HL-60/S4 (cell line): ENCODE data around the gene CEP63.
"Not testable (repeated sequence)": the region's sequence is repeated elsewhere in the genome, so short reads cannot be mapped to it uniquely, and the experiment has no call there.

Experiments
- in situ Hi-C: fragments of 300-500 bp; cut with MboI; formaldehyde crosslinking; loops from 2 replicates; pipeline ENCODE4 v1.14.3; 2022; ENCODE audit warnings: low sequenced_read_pairs

Gene CEP63

DNA sequence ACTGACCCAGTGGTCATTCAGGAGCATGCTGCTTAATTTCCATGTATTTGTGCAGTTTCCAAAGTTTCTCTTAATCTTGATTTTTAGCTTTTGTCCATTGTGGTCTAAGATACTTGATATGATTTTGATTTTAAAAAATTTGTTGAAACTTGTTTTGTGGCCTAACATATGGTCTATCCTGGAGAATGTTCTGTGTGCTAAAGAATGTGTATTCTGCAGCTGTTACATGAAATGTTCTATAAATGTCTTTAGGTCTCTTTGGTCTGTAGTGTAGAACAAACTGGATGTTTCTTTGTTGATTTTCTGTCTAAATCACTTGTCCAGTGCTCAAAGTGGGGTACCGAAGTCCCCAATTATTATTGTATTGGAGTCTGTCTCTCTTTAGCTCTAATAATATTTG, 17.4 kb downstream of the CEP63 start:
- in situ Hi-C loops = no loop called here

DNA sequence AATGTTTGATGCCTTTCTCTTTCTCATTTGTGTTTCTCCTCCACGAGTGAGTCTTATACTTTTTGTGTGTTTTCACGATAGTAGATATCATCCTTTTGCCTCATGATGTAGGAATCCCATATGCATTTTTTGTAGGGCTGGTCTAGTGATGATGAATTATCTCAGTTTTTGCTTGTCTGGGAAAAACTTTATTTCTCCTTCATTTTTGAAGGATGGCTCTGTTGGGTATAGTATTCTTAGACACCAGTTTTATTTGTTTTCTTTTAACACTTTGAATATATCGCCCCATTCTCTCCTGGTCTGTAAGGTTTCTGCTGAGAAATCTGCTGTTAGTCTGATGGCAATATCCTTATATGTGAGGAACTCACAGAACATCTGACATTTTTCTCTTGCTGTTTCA, 18.3 kb downstream of the CEP63 start:
- in situ Hi-C loops = no loop called here

DNA sequence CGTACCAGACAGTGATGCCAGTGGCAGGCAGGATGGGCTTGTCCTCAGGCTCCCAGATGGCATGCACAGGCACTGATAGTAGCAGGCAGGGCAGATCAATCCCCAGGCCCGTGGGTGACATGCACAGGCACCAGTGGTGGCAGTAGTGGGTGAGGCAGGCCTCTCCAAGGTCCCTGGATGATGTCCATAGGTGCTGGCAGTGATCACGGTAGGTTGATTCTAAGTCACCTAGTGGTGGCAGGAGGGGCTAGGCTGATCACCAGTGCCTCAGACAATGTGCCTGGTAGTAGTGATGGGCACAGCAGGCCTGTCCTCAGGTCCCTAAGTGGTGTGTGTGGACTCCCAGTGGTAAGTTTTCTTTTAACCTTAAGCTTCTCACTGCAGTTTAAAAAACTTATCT, 19.6 kb downstream of the CEP63 start:
- in situ Hi-C loops = no loop called here

DNA sequence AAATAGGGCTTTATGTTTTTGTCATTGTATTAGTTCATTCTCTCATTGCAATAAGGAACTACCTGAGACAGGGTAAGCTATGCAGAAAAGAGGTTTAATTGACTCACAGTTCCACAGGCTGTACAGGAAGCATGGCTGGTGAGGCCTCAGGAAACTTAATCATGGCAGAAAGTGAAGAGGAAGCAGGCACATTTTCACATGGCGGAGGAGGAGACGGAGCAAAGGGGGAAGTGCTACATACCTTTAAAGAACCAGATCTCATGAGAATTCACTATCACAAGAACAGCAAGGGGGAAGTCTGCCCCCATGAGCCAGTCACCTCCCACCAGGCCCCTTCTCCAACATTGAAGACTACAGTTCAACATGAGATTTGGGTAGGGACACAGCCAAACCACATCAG, 25.6 kb downstream of the CEP63 start:
- in situ Hi-C loops = no loop called here

DNA sequence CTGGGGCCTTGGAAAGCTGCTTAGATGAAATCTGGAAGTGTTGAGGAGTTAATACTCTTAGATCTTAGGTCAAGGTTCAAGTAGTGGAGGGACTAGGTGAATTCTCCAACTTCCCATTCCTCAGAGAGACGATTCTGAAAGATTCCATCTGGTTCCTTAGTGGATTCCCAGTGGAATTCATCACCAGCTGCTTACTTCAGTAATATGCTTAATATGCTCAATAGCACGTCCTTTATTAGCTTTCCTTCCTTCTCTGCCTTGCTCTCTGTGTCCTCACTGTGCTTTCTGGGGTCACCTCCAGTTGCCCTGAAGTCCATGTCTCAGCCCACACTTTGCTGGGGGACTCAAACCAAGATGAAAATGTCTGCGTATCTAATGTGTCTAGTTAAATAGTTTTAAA, 31.0 kb downstream of the CEP63 start:
- in situ Hi-C loops = no loop called here

DNA sequence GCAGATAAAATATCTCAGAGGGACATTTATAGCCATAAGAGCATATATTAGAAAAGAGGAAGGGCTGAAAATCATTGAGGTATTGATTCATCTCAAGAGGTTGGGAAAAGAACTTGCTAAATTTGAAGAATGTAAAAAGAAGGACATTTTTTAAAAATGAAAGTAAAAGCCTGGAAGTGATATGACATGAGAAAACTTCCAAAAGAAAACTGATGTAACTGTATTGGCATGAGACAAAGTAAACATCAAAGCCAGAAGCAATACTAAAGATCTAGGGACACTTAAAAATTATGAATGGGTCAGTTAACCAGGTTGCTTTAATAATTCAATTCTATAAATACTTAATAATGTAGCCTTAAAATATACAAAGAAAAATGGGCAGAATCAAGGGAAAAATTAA, 31.9 kb downstream of the CEP63 start:
- in situ Hi-C loops = no loop called here

DNA sequence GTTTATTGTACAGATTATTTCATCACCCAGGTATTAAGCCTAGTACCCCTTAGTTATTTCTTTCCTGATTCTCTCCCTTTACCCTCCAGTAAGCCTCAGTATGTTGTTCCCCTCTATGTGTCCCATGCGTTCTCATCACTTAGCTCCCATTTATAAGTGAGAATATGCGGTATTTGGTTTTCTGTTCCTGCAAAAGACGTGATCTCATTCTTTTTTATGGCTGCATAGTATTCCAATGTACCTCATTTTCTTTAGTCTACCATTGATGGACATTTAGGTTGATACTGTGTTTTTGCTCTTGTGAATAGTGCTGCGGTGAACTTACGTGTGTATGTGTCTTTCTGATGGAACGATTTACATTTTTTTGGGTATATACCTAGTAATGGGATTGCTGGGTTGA, 36.7 kb downstream of the CEP63 start:
- in situ Hi-C loops = no loop called here

DNA sequence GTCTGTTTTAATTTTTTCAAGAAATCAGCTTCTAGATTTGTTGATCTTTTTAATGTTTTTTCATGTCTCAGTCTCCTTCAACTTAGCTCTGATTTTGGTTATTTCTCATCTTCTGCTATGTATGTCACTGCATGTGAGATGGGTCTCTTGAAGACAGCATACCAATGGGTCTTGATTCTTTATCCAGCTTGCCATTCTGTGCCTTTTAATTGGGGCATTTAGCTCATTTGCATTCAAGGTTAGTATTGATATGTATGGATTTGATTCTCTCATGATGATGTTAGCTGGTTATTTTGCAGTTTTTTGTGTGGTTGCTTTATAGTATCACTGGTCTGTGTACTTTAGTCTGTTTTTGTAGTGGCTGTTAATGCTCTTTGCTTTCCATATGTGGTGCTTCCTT, 39.4 kb downstream of the CEP63 start:
- in situ Hi-C loops = no loop called here

DNA sequence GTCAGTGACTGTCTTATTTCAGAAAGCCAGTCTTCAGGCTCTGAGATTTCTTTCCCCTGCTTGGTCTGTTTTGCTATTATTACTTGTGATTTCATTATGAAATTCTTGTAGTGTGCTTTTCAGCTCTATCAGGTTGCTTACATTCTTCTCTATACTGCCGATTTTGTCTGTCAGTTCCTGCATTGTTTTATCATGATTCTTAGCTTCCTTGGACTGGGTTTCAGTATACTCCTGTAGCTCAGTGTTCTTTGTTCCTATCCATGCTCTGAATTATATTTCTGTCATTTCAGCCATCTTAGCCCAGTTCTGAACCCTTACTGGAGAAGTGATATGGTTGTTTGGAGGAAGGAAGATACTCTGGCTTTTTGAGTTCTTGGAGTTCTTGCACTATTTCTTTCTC, 40.5 kb downstream of the CEP63 start:
- in situ Hi-C loops = no loop called here

DNA sequence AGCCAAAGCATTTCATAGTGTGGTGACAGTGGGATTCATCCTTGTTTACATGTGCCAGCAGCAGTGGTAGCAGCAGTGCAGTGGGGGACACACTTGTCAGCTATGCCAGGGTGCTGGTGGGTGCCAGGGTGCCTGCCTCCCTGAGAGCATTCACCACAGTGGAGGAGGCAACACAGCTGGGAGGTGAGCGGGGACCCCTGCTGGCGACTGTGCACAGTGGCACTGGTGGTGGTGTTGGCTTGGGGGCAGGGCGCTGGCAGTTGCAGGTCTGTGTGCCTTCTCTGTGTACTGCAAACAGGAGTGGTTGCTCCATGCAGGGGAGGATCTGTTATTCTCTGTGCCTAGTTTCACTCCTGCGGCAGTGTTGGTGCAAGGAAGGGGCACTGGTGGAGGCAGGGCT, 41.2 kb downstream of the CEP63 start:
- in situ Hi-C loops = no loop called here

DNA sequence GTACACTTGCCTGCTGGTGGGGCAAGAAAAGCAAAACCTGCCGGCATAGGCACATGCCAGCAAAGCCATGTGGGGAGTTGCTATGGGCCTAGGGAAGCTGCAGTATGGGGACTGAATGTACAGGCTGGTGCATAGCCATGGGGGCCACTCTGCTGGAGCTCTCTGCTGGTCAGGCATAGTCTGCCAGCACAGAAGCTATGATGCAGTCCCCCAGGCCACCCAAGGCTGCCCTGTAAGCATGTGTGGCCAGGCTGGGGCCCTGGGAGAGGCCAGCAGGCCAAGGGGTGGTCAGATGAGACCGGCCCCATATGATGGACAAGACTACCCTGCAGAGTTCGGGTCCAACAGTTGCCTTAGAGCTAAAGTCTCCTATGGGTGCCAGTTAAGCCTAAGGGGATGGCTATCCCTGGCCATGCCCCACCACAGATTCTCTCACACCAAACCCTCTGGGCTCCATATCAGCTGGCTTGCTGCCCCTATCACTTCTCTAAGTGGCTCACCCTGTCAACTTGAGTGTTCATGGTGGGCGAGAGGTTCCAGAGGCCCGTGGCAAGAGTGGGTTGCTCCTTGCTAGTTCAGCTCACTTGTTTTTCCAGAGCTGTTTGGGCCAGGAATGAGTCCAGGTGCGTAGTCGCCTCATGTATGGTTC, 41.8 kb downstream of the CEP63 start:
- in situ Hi-C loops = no loop called here

DNA sequence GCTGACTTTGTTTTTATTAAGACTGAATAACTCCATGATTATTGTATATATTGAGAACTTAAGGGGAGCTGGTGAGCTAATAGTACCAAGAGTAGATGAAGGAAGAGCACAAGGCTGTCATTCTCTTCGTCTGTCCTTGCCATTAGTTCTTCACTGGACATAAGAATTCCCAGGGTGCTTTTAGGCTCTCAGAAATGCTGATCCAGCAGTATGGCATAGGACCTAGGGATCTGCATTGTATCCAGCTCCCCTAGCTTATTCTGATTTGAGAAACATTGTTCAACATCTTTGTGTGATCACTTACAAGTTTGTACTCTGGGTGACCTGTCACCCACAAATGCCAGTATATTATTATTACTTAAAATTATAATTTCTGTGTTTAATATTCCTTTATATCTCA, 47.6 kb downstream of the CEP63 start:
- in situ Hi-C loops = no loop called here

DNA sequence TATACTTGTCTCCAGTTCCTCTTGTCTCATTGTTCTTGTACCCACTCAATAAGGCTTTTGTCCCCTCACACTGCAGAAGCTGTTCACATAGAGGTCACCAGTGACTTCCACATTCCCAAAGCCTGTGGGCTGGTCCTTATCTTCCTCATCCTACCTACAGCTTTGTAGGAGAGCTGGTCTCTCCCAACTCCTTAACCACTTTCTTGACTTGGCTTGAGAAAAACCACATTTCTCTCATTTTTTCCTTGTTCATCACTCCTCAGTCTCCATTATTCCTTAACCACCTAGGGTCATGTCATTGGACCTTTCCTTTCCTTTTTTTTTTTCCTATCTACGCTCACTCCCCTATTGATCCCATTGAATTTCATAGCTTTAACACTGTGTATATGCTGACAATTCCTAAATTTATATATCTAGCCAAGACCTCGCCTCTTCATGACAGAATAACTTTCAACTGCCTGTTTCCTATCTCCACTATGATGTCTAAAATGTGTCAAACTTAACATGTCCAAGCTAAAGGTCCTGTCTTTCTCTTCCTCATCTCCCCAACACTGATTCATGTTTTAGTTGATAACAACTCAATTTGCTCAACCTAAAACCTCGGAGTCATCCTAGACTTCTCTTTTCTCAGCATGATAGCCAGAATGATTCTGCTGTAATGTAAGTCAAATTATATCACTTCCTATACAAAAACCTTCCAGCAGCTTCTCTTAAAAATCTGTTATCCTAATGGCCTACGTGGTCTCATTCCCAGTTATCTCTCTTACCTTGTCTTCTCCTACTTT, 49.5 kb downstream of the CEP63 start:
- in situ Hi-C loops = no loop called here

DNA sequence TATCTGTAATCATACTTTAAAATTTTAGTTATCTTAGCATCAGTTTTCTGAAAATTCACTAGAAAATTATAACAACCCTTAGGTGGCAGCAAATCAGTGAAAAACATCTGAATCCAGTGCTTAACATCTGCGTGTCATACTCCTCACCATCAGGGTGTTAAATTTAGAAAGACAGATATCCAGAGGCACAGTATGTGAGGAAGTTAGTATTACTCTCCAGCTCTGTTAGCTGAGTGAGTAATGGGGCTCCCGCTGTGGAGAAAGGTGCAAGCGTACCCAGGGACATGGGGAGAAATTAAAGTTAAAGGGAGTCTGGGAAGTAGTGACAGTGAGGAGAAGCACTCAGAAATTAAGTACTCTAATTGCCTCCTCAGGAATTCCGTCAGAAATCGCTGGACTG, 50.9 kb downstream of the CEP63 start:
- in situ Hi-C loops = no loop called here

DNA sequence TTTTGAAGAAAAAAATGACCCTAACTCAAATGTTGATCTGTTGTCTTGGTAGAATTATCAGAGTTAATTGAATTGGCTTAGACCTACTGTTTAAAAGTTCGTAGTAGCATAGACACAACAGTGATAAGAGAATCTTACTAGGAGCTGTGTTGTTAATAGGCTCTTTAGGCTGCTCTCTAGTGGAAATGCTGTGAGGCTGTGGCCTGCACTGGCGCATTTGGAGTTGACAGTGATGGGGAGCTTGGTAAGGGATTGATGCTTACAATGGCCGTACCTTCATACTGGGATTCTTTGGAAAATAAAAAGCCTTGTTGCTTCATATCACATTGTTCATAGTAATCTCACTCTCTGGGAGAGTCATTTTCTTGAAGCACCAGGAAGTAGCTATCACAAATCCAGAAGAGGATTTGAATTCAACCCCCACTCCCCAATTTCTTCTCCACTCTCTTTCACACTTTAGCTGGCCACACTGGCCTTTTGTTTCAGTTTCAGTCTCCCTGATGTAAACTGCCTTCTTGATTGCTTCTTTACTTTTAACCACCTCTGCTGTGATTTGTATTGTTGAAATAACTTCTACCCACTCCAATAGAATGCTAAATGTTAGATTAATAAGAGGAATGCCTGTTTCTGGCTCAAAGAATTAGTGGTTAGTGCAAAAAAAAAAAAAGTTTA, 56.6 kb downstream of the CEP63 start:
- in situ Hi-C loops = no loop called here

DNA sequence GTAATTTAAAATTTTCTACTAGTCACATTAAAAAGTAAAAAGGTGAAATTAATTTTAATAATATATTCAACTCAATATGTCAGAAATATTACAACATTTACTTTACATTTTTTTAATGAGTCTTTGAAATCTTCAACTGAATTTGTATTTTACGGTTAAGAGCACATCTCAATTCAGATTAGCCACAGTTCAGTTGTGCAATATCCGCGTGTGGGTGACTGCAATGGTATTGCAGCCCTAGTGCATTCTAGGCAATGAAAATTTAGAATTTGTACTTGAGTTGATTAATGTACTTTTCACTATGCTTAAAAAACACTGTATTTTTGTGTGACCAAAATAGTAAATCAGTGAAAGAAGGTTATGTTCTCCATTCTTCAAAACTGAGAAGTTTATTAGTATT, 57.3 kb downstream of the CEP63 start:
- in situ Hi-C loops = no loop called here

DNA sequence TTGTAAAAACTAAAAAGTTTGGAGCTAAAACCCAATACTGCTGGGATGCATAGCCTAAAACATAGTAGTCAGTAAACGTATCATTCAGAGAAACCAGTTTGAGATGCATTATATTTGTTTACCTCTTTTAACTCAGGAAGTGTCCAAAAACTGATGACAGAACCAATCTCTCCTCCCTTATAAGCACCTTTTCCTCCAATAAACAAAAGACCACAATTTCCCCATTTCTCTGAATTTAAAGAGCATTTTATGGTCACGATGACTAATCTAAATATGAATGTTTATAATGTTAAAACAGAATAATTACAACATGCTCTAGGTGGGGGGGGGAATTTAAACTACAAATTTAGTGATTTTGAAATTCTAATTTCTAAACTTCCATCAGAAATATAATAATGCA, 58.5 kb downstream of the CEP63 start:
- in situ Hi-C loops = no loop called here

DNA sequence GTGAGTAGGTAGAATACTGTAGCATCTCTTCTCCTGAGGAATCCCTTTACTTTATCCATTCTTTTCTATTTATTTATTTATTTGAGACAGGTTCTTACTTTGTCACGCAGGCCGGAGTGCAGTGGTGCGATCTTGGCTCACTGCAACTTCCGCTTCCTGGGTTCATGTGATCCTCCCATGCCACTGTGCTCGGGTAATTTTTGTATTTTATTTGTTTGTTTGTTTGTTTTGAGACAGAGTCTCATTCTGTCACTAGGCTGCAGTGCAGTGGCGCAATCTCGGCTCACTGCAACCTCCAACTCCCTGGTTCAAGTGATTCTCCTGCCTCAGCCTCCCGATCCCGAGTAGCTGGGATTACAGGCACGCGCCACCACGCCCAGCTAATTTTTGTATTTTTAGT, 58.9 kb downstream of the CEP63 start:
- in situ Hi-C loops = not testable (repeated sequence)

DNA sequence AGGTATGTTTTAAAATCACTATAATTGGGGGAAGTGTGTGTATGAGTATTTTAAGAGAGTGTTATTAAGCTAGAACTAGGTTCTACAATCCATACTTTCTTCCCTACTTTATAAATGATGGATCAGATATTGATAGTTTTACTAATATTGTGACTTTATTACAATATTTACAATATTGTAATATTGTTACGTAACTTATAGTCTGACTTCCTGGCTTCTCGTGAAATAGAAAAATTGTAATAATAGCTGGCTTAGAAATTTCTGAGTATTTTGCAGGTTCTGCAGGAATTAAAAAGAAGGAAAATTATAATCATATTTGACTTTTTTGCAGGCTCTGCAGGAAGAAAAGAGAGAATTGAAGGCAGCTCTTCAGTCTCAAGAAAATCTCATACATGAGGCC, 60.0 kb downstream of the CEP63 start:
- in situ Hi-C loops = no loop called here

DNA sequence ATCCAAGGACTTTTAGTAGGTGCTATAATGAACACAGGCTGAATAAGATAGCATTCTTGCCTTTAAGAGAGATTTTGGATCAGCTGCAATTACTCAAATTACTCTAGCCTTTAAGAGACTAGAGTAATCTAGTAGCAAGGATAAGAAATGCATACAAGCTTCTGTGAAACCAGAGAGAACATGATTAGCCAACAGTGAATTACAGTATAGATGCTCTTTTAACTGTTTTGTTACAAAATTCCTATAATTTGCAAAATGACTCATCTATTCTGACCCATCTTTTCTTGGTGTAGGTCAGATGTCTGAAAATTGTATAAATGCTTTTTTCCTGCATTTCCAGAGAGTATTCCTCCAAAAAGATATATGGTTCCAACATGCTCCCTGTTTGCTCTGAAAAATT, 66.9 kb downstream of the CEP63 start:
- in situ Hi-C loops = no loop called here

DNA sequence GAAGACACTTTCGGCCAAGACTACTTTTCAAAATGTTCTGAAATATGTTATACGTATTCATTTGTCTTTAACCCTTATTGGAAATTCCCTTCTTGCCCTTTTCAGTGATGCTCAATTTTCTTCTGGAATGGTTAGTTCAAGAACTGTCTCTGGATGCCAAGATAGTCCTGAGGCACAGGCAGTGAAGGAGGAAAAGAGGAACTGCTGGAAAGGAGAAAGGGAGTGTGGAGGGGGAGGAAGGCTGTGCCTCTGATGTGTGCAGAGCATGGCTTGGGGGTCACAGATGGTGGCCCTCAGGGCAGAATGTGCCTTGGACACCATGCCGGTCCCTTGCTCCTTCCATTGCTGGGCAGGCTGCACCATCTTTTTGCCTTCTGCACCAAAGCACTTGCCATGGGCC, 73.7 kb downstream of the CEP63 start:
- in situ Hi-C loops = no loop called here

DNA sequence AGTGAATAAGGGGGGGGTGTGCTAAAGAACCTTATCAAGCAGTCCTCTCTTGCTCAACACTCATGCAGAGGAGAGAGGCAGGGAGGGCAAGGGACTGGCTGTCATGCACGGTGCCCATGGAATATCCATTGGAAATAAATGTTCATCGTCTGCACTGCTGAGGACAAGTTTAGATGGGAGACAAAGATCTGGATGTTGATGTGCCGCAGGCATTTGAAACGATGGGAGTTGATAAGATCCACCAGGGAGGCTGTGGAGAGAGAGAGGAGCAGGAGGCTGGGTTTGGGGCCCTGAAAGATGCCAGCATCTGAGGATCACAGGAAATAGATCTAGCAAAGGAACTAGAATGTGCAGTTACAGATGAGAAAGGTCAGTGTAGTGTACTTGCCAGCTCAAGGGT, 76.2 kb downstream of the CEP63 start:
- in situ Hi-C loops = no loop called here
